Prostate gland (tissue), 2 donors: ENCODE results near the gene CRISP2. TPM values are rescaled to one million over a fixed set of nuclear protein-coding genes. Genes with fewer than 3 reads are reported as not detected.

Source experiments
- DNase-seq: peaks from one replicate; pipeline ENCODE4 v3.0.0-alpha.2; 2019; ENCODE audit warnings: low spot score
- H3K27ac ChIP-seq, 2 donors: fragments of 200-600 bp; sonication (generic); 2 replicates each; pipeline ENCODE4 v1.5.1; 2017 to 2019
- H3K27me3 ChIP-seq: fragments of 200-600 bp; sonication (generic); replicated peaks from 2 replicates; pipeline ENCODE4 v1.5.1; 2019; ENCODE audit not compliant: insufficient read depth
- H3K36me3 ChIP-seq, 2 donors: fragments of 200-600 bp; sonication (generic); 1 replicate in 1 of 2; 2 replicates in 1 of 2; pipeline versions ENCODE4 v1.5.1 to v1.8.1; 2017 to 2019
- H3K4me1 ChIP-seq: fragments of 200-600 bp; sonication (generic); replicated peaks from 2 replicates; pipeline ENCODE4 v1.5.1; 2019
- H3K4me3 ChIP-seq, 2 donors: fragments of 200-600 bp; sonication (generic); 2 replicates each; pipeline ENCODE4 v1.5.1; 2017 to 2019
- H3K9me3 ChIP-seq: fragments of 200-600 bp; sonication (generic); 2 replicates; pipeline ENCODE4 v1.5.1; 2017
- CTCF ChIP-seq, 4 experiments: fragments of 200-600 bp in 2 of 4; fragments of 450-650 bp in 2 of 4; sonication (generic) in 2 of 4; IDR thresholded peaks; 1 replicate in 3 of 4; 2 replicates in 1 of 4; pipeline ENCODE4 v1.5.1; 2016 to 2019; ENCODE audit warnings: antibody characterized with exemption in 4 of 4, mild to moderate bottlenecking in 2 of 4, moderate library complexity in 2 of 4
- POLR2A ChIP-seq: fragments of 450-650 bp; IDR thresholded peaks from one replicate; pipeline ENCODE4 v1.6.1; 2016; ENCODE audit warnings: antibody characterized with exemption, mild to moderate bottlenecking
- POLR2AphosphoS5 ChIP-seq: sonication (generic); formaldehyde crosslinking; IDR thresholded peaks from one replicate; pipeline ENCODE4 v1.6.1; 2017; ENCODE audit warnings: antibody characterized with exemption
- WGBS: methylation state at CpG from one replicate; pipeline ENCODE4 v1.1.5; 2018; 5-methylcytosine and 5-hydroxymethylcytosine counted together
- intact Hi-C: fragments of 100-400 bp; cut with DNase I; formaldehyde crosslinking; loops from one replicate; pipeline ENCODE4 v1.14.2; 2022
- total RNA-seq, 2 donors: library from RNA; depleted of rRNA; stranded (reverse); fragments of >200 nt; gene quantifications; one replicate each; pipeline ENCODE4 v1.1.0, GENCODE V29; 2016

CRISP2 gene
- total RNA-seq, 2 donors from 2014 or later, result 0.14 to 22.7 TPM

- no peaks in the 10 kb centered on the region for H3K4me1 ChIP-seq
- no peak for TF ChIP-seq POLR2A
- no peak for TF ChIP-seq POLR2AphosphoS5
- no peak for TF ChIP-seq CTCF (IDR thresholded peaks at IDR 0.05)
- H3K4me3 ChIP-seq, result no peak overlapping the region
- intact Hi-C loops, result no loop called here
- no peaks in the 10 kb centered on the region for H3K9me3 ChIP-seq
- no peaks in the 10 kb centered on the region for H3K27me3 ChIP-seq
- no peaks in the 10 kb centered on the region for H3K36me3 ChIP-seq
- no peak for DNase-seq
- no peak overlapping the region for H3K27ac ChIP-seq
- WGBS, result 81% methylated on average over 3 of the region's 3 CpGs
These were observed 67.1 kb downstream of the CRISP2 start for GRCh38 chr6:49646130-49646824.

- TF ChIP-seq CTCF (IDR thresholded peaks at IDR 0.05) (no peak), POLR2AphosphoS5 (no peak), POLR2A (no peak)
These were observed 68.2 kb downstream of the CRISP2 start for GRCh38 chr6:49645139-49645538.

More at GRCh38 chr6:49645139-49645538, 68.2 kb downstream of the CRISP2 start:
- 94% methylated on average over 3 of the region's 3 CpGs for WGBS
- intact Hi-C loops, result no loop called here
- Histone ChIP-seq H3K4me3 (no peak overlapping the region), H3K36me3 (no peaks in the 10 kb centered on the region), H3K27me3 (no peaks in the 10 kb centered on the region), H3K9me3 (no peaks in the 10 kb centered on the region), H3K27ac (no peak overlapping the region), H3K4me1 (no peaks in the 10 kb centered on the region)
- DNase-seq, result no peak

Other genes starting within 250 kb of the CRISP2 start
- gene GLYATL3, start 213.6 kb downstream of the CRISP2 start, total RNA-seq, result not detected
- gene C6orf141, start 162.9 kb downstream of the CRISP2 start, total RNA-seq, result 10 to 100 TPM in 1 of 2 donors, 1 to 10 TPM in 1; 2.2 to 37.8 TPM
- gene RHAG, start 76.7 kb downstream of the CRISP2 start, total RNA-seq, result not detected
- gene CRISP3, start 30.8 kb upstream of the CRISP2 start, total RNA-seq, result under 1 TPM; 0.28 to 0.55 TPM
- gene PGK2, start 73.7 kb upstream of the CRISP2 start, total RNA-seq, result 10 to 100 TPM in 1 of 2 donors, not detected in 1; 12.4 TPM
- gene CRISP1, start 153.0 kb upstream of the CRISP2 start, total RNA-seq, result not detected